T-cell (primary cell): ENCODE data around the gene NNT. TPM values are rescaled to one million over a fixed set of nuclear protein-coding genes. Genes with fewer than 3 reads are reported as not detected.
"Not testable (repeated sequence)": the region's sequence is repeated elsewhere in the genome, so short reads cannot be mapped to it uniquely, and the experiment has no call there.

Source experiments
- ATAC-seq, 4 experiments: fragments of 200-7000 bp in 3 of 4; fragments of 150-1000 bp in 1 of 4; cut with Tn5 transposase; replicated peaks in 1 of 4; 1 replicate in 3 of 4; 2 replicates in 1 of 4; pipeline ENCODE4 v1.10.0; 2021; ENCODE audit warnings: moderate library complexity in 3 of 4, mild to moderate bottlenecking in 2 of 4, moderate number of reproducible peaks in 1 of 4
- CTCF ChIA-PET, 2 donors: fragments of 300-600 bp; sonication (Branson Sonifier 250); formaldehyde crosslinking; loops; one replicate each; lab custom pipeline; 2022; ENCODE audit warnings: antibody characterized with exemption in 2 of 2; lab: Charles Lee
- POLR2A ChIA-PET, 2 donors: fragments of 300-600 bp; sonication (Branson Sonifier 250); formaldehyde crosslinking; loops; one replicate each; lab custom pipeline; 2022; ENCODE audit warnings: antibody characterized with exemption in 2 of 2; lab: Charles Lee
- DNase-seq, 35 experiments: peaks; one replicate each; pipeline versions ENCODE4 v3.0.0 to v3.0.0-alpha.2; 2013 to 2023
- H3K27ac ChIP-seq: one replicate; pipeline ENCODE4 v1.5.1; 2013; ENCODE audit warnings: low read length
- H3K27me3 ChIP-seq, 2 experiments: replicated peaks in 1 of 2; 1 replicate in 1 of 2; 2 replicates in 1 of 2; pipeline versions ENCODE4 v1.6.1 to v1.7.0; 2013; ENCODE audit warnings: low read length in 1 of 2, mixed read lengths in 1 of 2; ENCODE audit not compliant: control insufficient read depth in 2 of 2, insufficient read depth in 2 of 2; ENCODE audit errors: extremely low read depth in 1 of 2
- H3K36me3 ChIP-seq, 2 donors: 1 replicate in 1 of 2; 2 replicates in 1 of 2; pipeline versions ENCODE4 v1.6.1 to v1.7.0; 2013; ENCODE audit warnings: low read length in 1 of 2; ENCODE audit not compliant: control insufficient read depth in 2 of 2, insufficient read depth in 1 of 2; ENCODE audit errors: extremely low read depth in 1 of 2
- H3K4me1 ChIP-seq, 2 experiments: 1 replicate in 1 of 2; 2 replicates in 1 of 2; pipeline versions ENCODE4 v1.6.1 to v1.7.0; 2013; ENCODE audit warnings: low read length in 2 of 2, mixed read lengths in 1 of 2; ENCODE audit not compliant: insufficient read depth in 2 of 2, control insufficient read depth in 1 of 2; ENCODE audit errors: extremely low read depth in 1 of 2
- H3K4me3 ChIP-seq, 2 donors: 1 replicate in 1 of 2; 2 replicates in 1 of 2; pipeline versions ENCODE4 v1.5.1 to v1.7.0; 2013; ENCODE audit warnings: mild to moderate bottlenecking in 2 of 2, low read length in 1 of 2, moderate library complexity in 1 of 2; ENCODE audit not compliant: control insufficient read depth in 1 of 2; ENCODE audit errors: extremely low read depth in 1 of 2
- H3K9me3 ChIP-seq: 2 replicates; pipeline ENCODE4 v1.7.0; 2013
- H3K27ac Mint-ChIP-seq, 2 donors: one replicate each; pipeline ENCODE4 v1.8.0; 2020 to 2021; ENCODE audit warnings: mild to moderate bottlenecking in 2 of 2, mixed read lengths in 2 of 2
- H3K27me3 Mint-ChIP-seq, 2 donors: one replicate each; pipeline ENCODE4 v1.8.0; 2021 to 2022; ENCODE audit warnings: mixed read lengths in 2 of 2
- H3K36me3 Mint-ChIP-seq: one replicate; pipeline ENCODE4 v1.8.0; 2021; ENCODE audit warnings: mixed read lengths
- H3K4me1 Mint-ChIP-seq, 3 donors: one replicate each; pipeline ENCODE4 v1.8.0; 2020 to 2022; ENCODE audit warnings: mixed read lengths in 3 of 3, mild to moderate bottlenecking in 1 of 3
- H3K4me3 Mint-ChIP-seq, 3 donors: one replicate each; pipeline ENCODE4 v1.8.0; 2020 to 2022; ENCODE audit warnings: mild to moderate bottlenecking in 3 of 3, mixed read lengths in 3 of 3, moderate library complexity in 3 of 3
- H3K9me3 Mint-ChIP-seq, 3 donors: one replicate each; pipeline ENCODE4 v1.8.0; 2020 to 2022; ENCODE audit warnings: mixed read lengths in 3 of 3
- WGBS: methylation state at CpG from one replicate; pipeline ENCODE4 v1.1.5; 2013; ENCODE audit warnings: missing lambda C conversion rate; ENCODE audit not compliant: insufficient coverage; 5-methylcytosine and 5-hydroxymethylcytosine counted together
- total RNA-seq, 35 experiments: library from RNA in 6 of 35; stranded (reverse) in 6 of 35; fragments of 120-200 nt in 1 of 35; gene quantifications; one replicate each; pipeline versions ENCODE4 v1.2.1 to v1.2.4 and lab custom pipeline; 2013 to 2026

NNT gene
- total RNA-seq, 5 donors from 2014 or later (not counting 1 experiment from before 2014, with no cell fraction given): 49.3 to 56.3 (median 52.6) TPM

GRCh38 chr5:43693411-43693810, 90.4 kb downstream of the NNT start:
- Histone ChIP-seq H3K4me1 (no peaks in the 10 kb centered on the region), H3K4me3 (no peak overlapping the region), H3K36me3 (peaks cover 8 to 14% of the 10 kb centered on the region in 2 donors), H3K27me3 (no peaks in the 10 kb centered on the region), H3K9me3 (no peaks in the 10 kb centered on the region), H3K27ac (no peak overlapping the region)
- peaks cover 14 to 19% (median 14%) of the 10 kb centered on the region in 3 donors for H3K4me1 Mint-ChIP-seq
- H3K36me3 Mint-ChIP-seq: peaks cover 81% of the 10 kb centered on the region
- ChIA-PET POLR2A (interaction anchor here in 1 of 2 donors (0.6 kb wide), 1 partner anchor 392 kb away, joined by 7 read pairs; no protein-coding TSS in a partner anchor), CTCF (interaction anchor here in 1 of 2 donors (0.6 kb wide), 1 partner anchor 14 kb away, joined by 3 read pairs; no protein-coding TSS in a partner anchor)
- ATAC-seq: no peak
- no peak for DNase-seq
- peaks cover 16 to 27% (median 16%) of the 10 kb centered on the region in 3 donors for H3K9me3 Mint-ChIP-seq
- no peaks in the 10 kb centered on the region for H3K27me3 Mint-ChIP-seq
- no peak overlapping the region for H3K4me3 Mint-ChIP-seq
- no peak overlapping the region for H3K27ac Mint-ChIP-seq

- Histone ChIP-seq H3K27me3 (no peaks in the 10 kb centered on the region), H3K4me3 (no peak overlapping the region), H3K9me3 (no peaks in the 10 kb centered on the region), H3K4me1 (no peaks in the 10 kb centered on the region), H3K36me3 (peaks cover 8 to 14% of the 10 kb centered on the region in 2 donors), H3K27ac (no peak overlapping the region)
- Mint-ChIP-seq H3K27ac (no peak overlapping the region), H3K4me3 (no peak overlapping the region), H3K4me1 (peaks cover 12 to 16% (median 14%) of the 10 kb centered on the region in 3 donors), H3K36me3 (peaks cover 75% of the 10 kb centered on the region), H3K9me3 (peaks cover 16 to 27% (median 16%) of the 10 kb centered on the region in 3 donors), H3K27me3 (no peaks in the 10 kb centered on the region)
- ChIA-PET CTCF (no interaction called here), POLR2A (no interaction called here)
- ATAC-seq (no peak), DNase-seq (no peak)
- no CpG with 5 or more reads among the region's 1 CpG for WGBS
Observed at GRCh38 chr5:43694027-43694426, 91.0 kb downstream of the NNT start.

DNA sequence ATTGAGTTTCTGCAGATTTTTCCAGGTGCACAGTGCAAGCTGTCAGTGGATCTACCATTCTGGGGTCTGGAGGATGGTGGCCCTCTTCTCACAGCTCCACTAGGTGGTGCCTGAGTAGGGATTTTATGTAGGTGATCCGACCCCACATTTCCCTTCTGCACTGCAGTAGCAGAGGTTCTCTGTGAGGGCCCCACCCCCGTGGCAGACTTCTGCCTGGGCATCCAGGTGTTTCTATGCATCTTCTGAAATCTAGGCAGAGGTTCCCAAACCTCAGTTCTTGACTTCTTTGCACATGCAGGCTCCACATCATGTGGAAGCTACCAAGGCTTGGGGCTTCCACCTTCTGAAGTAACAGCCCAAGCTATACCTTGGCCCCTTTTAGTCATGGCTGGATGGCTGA, 93.5 kb downstream of the NNT start:
- H3K4me1 ChIP-seq, H3K27ac ChIP-seq, H3K27ac Mint-ChIP-seq, CTCF ChIA-PET, H3K27me3 ChIP-seq, DNase-seq, H3K27me3 Mint-ChIP-seq, H3K4me3 Mint-ChIP-seq, H3K9me3 ChIP-seq, ATAC-seq, POLR2A ChIA-PET, H3K4me3 ChIP-seq: not testable (repeated sequence)
- H3K36me3 ChIP-seq: peaks cover 8 to 23% of the 10 kb centered on the region in 2 donors
- Mint-ChIP-seq H3K9me3 (peaks cover 16 to 27% (median 16%) of the 10 kb centered on the region in 3 donors), H3K4me1 (peaks cover 5 to 14% (median 12%) of the 10 kb centered on the region in 3 donors), H3K36me3 (peaks cover 72% of the 10 kb centered on the region)
- 100% methylated on average over 2 of the region's 2 CpGs for WGBS

DNA sequence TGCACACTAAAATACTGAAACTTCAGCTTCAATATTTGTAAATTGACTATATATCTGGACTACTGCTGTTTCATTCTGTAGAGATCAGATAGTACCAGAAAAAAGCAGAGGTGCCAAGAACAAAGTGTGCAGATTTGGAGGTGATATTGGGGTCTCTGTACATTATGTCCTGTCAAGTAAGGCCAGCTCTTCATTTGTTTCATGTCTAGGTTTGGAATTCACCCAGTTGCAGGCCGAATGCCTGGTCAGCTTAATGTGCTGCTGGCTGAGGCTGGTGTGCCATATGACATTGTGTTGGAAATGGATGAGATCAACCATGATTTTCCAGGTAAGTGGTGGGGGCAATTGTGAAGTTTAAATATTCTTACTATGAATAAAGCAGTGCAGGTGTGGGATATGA, 96.9 kb downstream of the NNT start:
- no peak overlapping the region for H3K4me3 Mint-ChIP-seq
- H3K9me3 Mint-ChIP-seq: peaks cover 9 to 10% (median 10%) of the 10 kb centered on the region in 3 donors
- peaks cover 0 to 8% (median 6%) of the 10 kb centered on the region in 3 donors for H3K4me1 Mint-ChIP-seq
- POLR2A ChIA-PET: interaction anchor here in 1 of 2 donors (0.6 kb wide), 1 partner anchor 16 kb away, joined by 5 read pairs; no protein-coding TSS in a partner anchor
- peaks cover 11 to 35% of the 10 kb centered on the region in 2 donors for H3K36me3 ChIP-seq
- CTCF ChIA-PET: interaction anchor here in 1 of 2 donors (0.6 kb wide), 1 partner anchor 14 kb away, joined by 3 read pairs; no protein-coding TSS in a partner anchor
- H3K27me3 ChIP-seq: no peaks in the 10 kb centered on the region
- no peak overlapping the region for H3K4me3 ChIP-seq
- ATAC-seq (no peak), DNase-seq (no peak)
- WGBS: 100% methylated on average over 1 of the region's 1 CpG
- H3K27ac ChIP-seq: no peak overlapping the region
- H3K27ac Mint-ChIP-seq: no peak overlapping the region
- H3K27me3 Mint-ChIP-seq: no peaks in the 10 kb centered on the region
- H3K4me1 ChIP-seq: no peaks in the 10 kb centered on the region
- H3K36me3 Mint-ChIP-seq: peaks cover 74% of the 10 kb centered on the region
- H3K9me3 ChIP-seq: no peaks in the 10 kb centered on the region

- H3K9me3 ChIP-seq: no peaks in the 10 kb centered on the region
- peaks cover 4 to 7% (median 5%) of the 10 kb centered on the region in 3 donors for H3K9me3 Mint-ChIP-seq
- no peak for ATAC-seq
- CTCF ChIA-PET: no interaction called here
- no peak overlapping the region for H3K27ac Mint-ChIP-seq
- H3K4me3 ChIP-seq: no peak overlapping the region
- no peak overlapping the region for H3K4me3 Mint-ChIP-seq
- DNase-seq: no peak
- peaks cover 0 to 8% (median 6%) of the 10 kb centered on the region in 3 donors for H3K4me1 Mint-ChIP-seq
- no peaks in the 10 kb centered on the region for H3K27me3 Mint-ChIP-seq
- POLR2A ChIA-PET: no interaction called here
- no peaks in the 10 kb centered on the region for H3K4me1 ChIP-seq
- H3K27ac ChIP-seq: no peak overlapping the region
- H3K36me3 Mint-ChIP-seq: peaks cover 74% of the 10 kb centered on the region
- H3K27me3 ChIP-seq: no peaks in the 10 kb centered on the region
- peaks cover 9 to 35% of the 10 kb centered on the region in 2 donors for H3K36me3 ChIP-seq
- no CpG with 5 or more reads among the region's 2 CpGs for WGBS
Observed at GRCh38 chr5:43700601-43701000, 97.6 kb downstream of the NNT start.

GRCh38 chr5:43701227-43701626, 98.2 kb downstream of the NNT start:
- H3K27ac ChIP-seq: no peak overlapping the region
- no peaks in the 10 kb centered on the region for H3K9me3 ChIP-seq
- ChIA-PET POLR2A (no interaction called here), CTCF (no interaction called here)
- Mint-ChIP-seq H3K9me3 (peaks cover 0 to 3% (median 0%) of the 10 kb centered on the region in 3 donors), H3K27me3 (no peaks in the 10 kb centered on the region), H3K36me3 (peaks cover 69% of the 10 kb centered on the region), H3K4me1 (peaks cover 0 to 8% (median 0%) of the 10 kb centered on the region in 3 donors), H3K27ac (no peak overlapping the region), H3K4me3 (no peak overlapping the region)
- DNase-seq: no peak
- no peak for ATAC-seq
- H3K4me3 ChIP-seq: no peak overlapping the region
- no CpG with 5 or more reads among the region's 3 CpGs for WGBS
- H3K36me3 ChIP-seq: peaks cover 9 to 32% of the 10 kb centered on the region in 2 donors
- H3K4me1 ChIP-seq: no peaks in the 10 kb centered on the region
- no peaks in the 10 kb centered on the region for H3K27me3 ChIP-seq
